ENCODE data around the gene RALGAPA1.

RALGAPA1 gene

GRCh38 chr14:35578639-35579038 lies 230.5 kb downstream of the RALGAPA1 start:
- H3K4me3 ChIP-seq (replicated peaks; ENCODE audit: insufficient read depth, low read length) = no peak overlapping the region
- H3K27ac ChIP-seq (replicated peaks) = no peak overlapping the region
- DNase-seq (ENCODE audit: low read depth in 1 of 2, low spot score in 1 of 2) = no peak
- TF ChIP-seq GABPA (IDR thresholded peaks at IDR 0.05; ENCODE audit: low read depth) = no peak
- TF ChIP-seq SPI1 (IDR thresholded peaks at IDR 0.05; ENCODE audit: borderline replicate concordance, low read depth) = no peak
- no peak for TF ChIP-seq POLR2AphosphoS5 (IDR thresholded peaks at IDR 0.05; ENCODE audit: low read depth)
- TF ChIP-seq REST (IDR thresholded peaks at IDR 0.05; ENCODE audit: insufficient replicate concordance, low read depth) = no peak
- TF ChIP-seq CTCF (IDR thresholded peaks at IDR 0.05; ENCODE audit: insufficient read depth, low read length) = no peak
- no peaks in the 10 kb centered on the region for H3K27me3 ChIP-seq (ENCODE audit: insufficient read depth, poor library complexity, severe bottlenecking)

GRCh38 chr14:35578135-35578534 lies 231.0 kb downstream of the RALGAPA1 start:
- no peak for DNase-seq (ENCODE audit: low read depth in 1 of 2, low spot score in 1 of 2)

GRCh38 chr14:35576856-35577255 lies 232.2 kb downstream of the RALGAPA1 start:
- H3K27me3 ChIP-seq (ENCODE audit: insufficient read depth, poor library complexity, severe bottlenecking) = no peaks in the 10 kb centered on the region
- no peak for TF ChIP-seq GABPA (IDR thresholded peaks at IDR 0.05; ENCODE audit: low read depth)
- no peak for TF ChIP-seq REST (IDR thresholded peaks at IDR 0.05; ENCODE audit: insufficient replicate concordance, low read depth)
- TF ChIP-seq SPI1 (IDR thresholded peaks at IDR 0.05; ENCODE audit: borderline replicate concordance, low read depth) = no peak
- TF ChIP-seq POLR2AphosphoS5 (IDR thresholded peaks at IDR 0.05; ENCODE audit: low read depth) = no peak
- TF ChIP-seq CTCF (IDR thresholded peaks at IDR 0.05; ENCODE audit: insufficient read depth, low read length) = no peak
- H3K4me3 ChIP-seq (replicated peaks; ENCODE audit: insufficient read depth, low read length) = no peak overlapping the region
- no peak overlapping the region for H3K27ac ChIP-seq (replicated peaks)
- no peak for DNase-seq (ENCODE audit: low read depth in 1 of 2, low spot score in 1 of 2)

More at GRCh38 chr14:35578135-35578534, 231.0 kb downstream of the RALGAPA1 start:
- Histone ChIP-seq H3K27ac (replicated peaks) (no peak overlapping the region), H3K4me3 (replicated peaks; ENCODE audit: insufficient read depth, low read length) (no peak overlapping the region), H3K27me3 (ENCODE audit: insufficient read depth, poor library complexity, severe bottlenecking) (no peaks in the 10 kb centered on the region)
- no peak for TF ChIP-seq CTCF (IDR thresholded peaks at IDR 0.05; ENCODE audit: insufficient read depth, low read length)
- TF ChIP-seq SPI1 (IDR thresholded peaks at IDR 0.05; ENCODE audit: borderline replicate concordance, low read depth) = no peak
- no peak for TF ChIP-seq POLR2AphosphoS5 (IDR thresholded peaks at IDR 0.05; ENCODE audit: low read depth)
- TF ChIP-seq GABPA (IDR thresholded peaks at IDR 0.05; ENCODE audit: low read depth) = no peak
- TF ChIP-seq REST (IDR thresholded peaks at IDR 0.05; ENCODE audit: insufficient replicate concordance, low read depth) = no peak
